Measurements from ENCODE around the gene CDH22.

- TF ChIP-seq CTCF (IDR thresholded peaks at IDR 0.05) = no peak
- no peak for TF ChIP-seq POLR2A (IDR thresholded peaks at IDR 0.05)
These were observed 35.7 kb upstream of the CDH22 start for GRCh38 chr20:46343975-46344357.

Measured in right lobe of liver (tissue), 4 donors.